ENCODE measurements around the gene CPM. TPM values are rescaled to one million over a fixed set of nuclear protein-coding genes. Genes with fewer than 3 reads are reported as not detected.
A peak's percentile ranks its signal among the peaks of the same experiment; 100 is the strongest.

CPM gene
- polyA plus RNA-seq, 3 donors, result 8.4 to 32.4 (median 26.2) TPM

DNA sequence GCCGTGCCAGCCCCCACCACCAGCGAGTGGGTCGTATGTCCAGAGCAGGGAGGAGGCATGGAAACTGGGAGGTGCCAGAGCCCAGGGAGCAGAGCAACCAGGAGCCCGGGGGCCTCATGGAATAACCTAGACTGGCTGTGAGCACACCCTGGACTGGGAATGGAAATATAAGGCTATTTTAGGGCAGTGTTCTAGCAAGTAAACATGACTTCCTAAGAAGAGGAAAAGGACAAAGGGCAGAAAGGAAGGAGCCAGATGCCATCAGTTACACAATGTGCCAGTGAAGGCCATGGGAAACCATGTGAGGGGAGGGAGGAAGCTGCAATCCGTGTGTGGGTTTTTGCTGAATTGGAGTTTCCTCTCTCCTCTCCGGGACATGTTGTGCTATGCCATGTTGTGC, 18.7 kb upstream of the CPM start:
- Histone ChIP-seq H3K9me3 (replicated peaks in 1 of 2; ENCODE audit: control insufficient read depth in 1 of 2, insufficient read depth in 1 of 2, low read length in 2 of 2) (no peaks in the 10 kb centered on the region), H3K9ac (ENCODE audit: insufficient read depth, low read length, poor library complexity, severe bottlenecking) (no peak overlapping the region), H3K4me2 (replicated peaks; ENCODE audit: extremely low read depth, low read length, poor library complexity, severe bottlenecking) (peak overlapping the region; percentile 19), H3K79me2 (ENCODE audit: insufficient read depth, low read length) (peaks cover 4% of the 10 kb centered on the region), H3K36me3 (replicated peaks in 1 of 2; ENCODE audit: control insufficient read depth in 1 of 2, insufficient read depth in 2 of 2, low read length in 2 of 2) (no peaks in the 10 kb centered on the region), H3K4me3 (replicated peaks in 1 of 3; ENCODE audit: low read depth in 2 of 3, low read length in 3 of 3) (peak overlapping the region in 1 of 3 experiments; percentile 3), H3K27me3 (ENCODE audit: control insufficient read depth in 2 of 2, insufficient read depth in 2 of 2, low read length in 2 of 2) (no peaks in the 10 kb centered on the region), H4K20me1 (ENCODE audit: insufficient read depth, low read length) (no peaks in the 10 kb centered on the region), H2AFZ (ENCODE audit: insufficient read depth, low read depth, low read length, poor library complexity, severe bottlenecking) (peak overlapping the region; percentile 19), H3K4me1 (ENCODE audit: control insufficient read depth in 1 of 2, insufficient read depth in 2 of 2, low read length in 2 of 2) (peaks cover 21% of the 10 kb centered on the region in 2 donors), H3K27ac (ENCODE audit: low read depth in 1 of 2, low read length in 2 of 2) (peak overlapping the region; percentile 34 to 40)
- peaks cover 0 to 4% (median 0%) of the 10 kb centered on the region in 7 donors for H3K9me3 Mint-ChIP-seq
- H3K4me3 Mint-ChIP-seq, result peak overlapping the region in 1 of 2 donors; percentile 70
- H3K4me1 Mint-ChIP-seq, result peaks cover 32% of the 10 kb centered on the region
- WGBS (ENCODE audit: insufficient coverage), result 58% methylated on average over 5 of the region's 6 CpGs
- peak; percentile 51 to 74 (median 63) for DNase-seq
- H3K36me3 Mint-ChIP-seq, result peaks cover 6% of the 10 kb centered on the region in 2 donors
- intact Hi-C loops (cut with micrococcal nuclease), result no loop called here
- H3K27ac Mint-ChIP-seq, result peak overlapping the region in 5 of 7 donors; percentile 50 to 83 (median 74)
- TF ChIP-seq, protein P1, sequence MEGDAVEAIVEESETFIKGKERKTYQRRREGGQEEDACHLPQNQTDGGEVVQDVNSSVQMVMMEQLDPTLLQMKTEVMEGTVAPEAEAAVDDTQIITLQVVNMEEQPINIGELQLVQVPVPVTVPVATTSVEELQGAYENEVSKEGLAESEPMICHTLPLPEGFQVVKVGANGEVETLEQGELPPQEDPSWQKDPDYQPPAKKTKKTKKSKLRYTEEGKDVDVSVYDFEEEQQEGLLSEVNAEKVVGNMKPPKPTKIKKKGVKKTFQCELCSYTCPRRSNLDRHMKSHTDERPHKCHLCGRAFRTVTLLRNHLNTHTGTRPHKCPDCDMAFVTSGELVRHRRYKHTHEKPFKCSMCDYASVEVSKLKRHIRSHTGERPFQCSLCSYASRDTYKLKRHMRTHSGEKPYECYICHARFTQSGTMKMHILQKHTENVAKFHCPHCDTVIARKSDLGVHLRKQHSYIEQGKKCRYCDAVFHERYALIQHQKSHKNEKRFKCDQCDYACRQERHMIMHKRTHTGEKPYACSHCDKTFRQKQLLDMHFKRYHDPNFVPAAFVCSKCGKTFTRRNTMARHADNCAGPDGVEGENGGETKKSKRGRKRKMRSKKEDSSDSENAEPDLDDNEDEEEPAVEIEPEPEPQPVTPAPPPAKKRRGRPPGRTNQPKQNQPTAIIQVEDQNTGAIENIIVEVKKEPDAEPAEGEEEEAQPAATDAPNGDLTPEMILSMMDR (IDR thresholded peaks at IDR 0.05), result no peak
- peaks cover 0 to 2% (median 0%) of the 10 kb centered on the region in 3 donors for H3K27me3 Mint-ChIP-seq (ENCODE audit: low read depth in 3 of 3)

DNA sequence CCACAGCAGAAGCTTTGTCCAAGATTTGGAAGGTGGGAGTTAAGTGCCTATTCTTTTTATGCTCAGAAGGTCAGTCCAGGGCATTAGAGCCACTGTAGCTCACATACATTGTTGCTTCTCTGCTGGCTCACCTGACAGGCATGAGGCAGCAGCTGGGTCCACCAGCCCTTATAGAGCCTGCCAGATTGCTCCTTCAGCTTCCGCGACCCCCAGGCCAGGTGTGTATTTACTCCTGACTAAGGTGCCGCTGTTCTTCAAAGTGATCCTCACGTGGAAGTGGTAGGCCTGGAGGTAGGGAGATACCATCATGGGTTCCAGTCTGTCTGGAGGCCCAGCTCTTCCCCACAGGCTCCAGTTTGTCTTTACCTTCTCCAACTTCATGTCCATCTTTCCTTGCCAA, 17.5 kb upstream of the CPM start:
- H3K9ac ChIP-seq (ENCODE audit: insufficient read depth, low read length, poor library complexity, severe bottlenecking), result no peak overlapping the region
- no peak for DNase-seq
- H3K27ac ChIP-seq (ENCODE audit: low read depth in 1 of 2, low read length in 2 of 2), result no peak overlapping the region
- TF ChIP-seq, protein P1 (IDR thresholded peaks at IDR 0.05), result no peak
- intact Hi-C loops (cut with micrococcal nuclease), result no loop called here
- WGBS (ENCODE audit: insufficient coverage), result 90% methylated on average over 2 of the region's 4 CpGs
- no peak overlapping the region for H2AFZ ChIP-seq (ENCODE audit: insufficient read depth, low read depth, low read length, poor library complexity, severe bottlenecking)
- peaks cover 4% of the 10 kb centered on the region for H3K79me2 ChIP-seq (ENCODE audit: insufficient read depth, low read length)
- H4K20me1 ChIP-seq (ENCODE audit: insufficient read depth, low read length), result no peaks in the 10 kb centered on the region
- H3K36me3 ChIP-seq (replicated peaks in 1 of 2; ENCODE audit: control insufficient read depth in 1 of 2, insufficient read depth in 2 of 2, low read length in 2 of 2), result no peaks in the 10 kb centered on the region
- Mint-ChIP-seq H3K4me1 (peaks cover 32% of the 10 kb centered on the region), H3K36me3 (peaks cover 4 to 6% of the 10 kb centered on the region in 2 donors), H3K9me3 (peaks cover 0 to under 1% (median 0%) of the 10 kb centered on the region in 7 donors), H3K27me3 (ENCODE audit: low read depth in 3 of 3) (peaks cover 0 to 2% (median 0%) of the 10 kb centered on the region in 3 donors), H3K27ac (no peak overlapping the region), H3K4me3 (no peak overlapping the region)
- H3K27me3 ChIP-seq (ENCODE audit: control insufficient read depth in 2 of 2, insufficient read depth in 2 of 2, low read length in 2 of 2), result no peaks in the 10 kb centered on the region
- H3K4me2 ChIP-seq (replicated peaks; ENCODE audit: extremely low read depth, low read length, poor library complexity, severe bottlenecking), result no peak overlapping the region
- peaks cover 21% of the 10 kb centered on the region in 2 donors for H3K4me1 ChIP-seq (ENCODE audit: control insufficient read depth in 1 of 2, insufficient read depth in 2 of 2, low read length in 2 of 2)
- no peaks in the 10 kb centered on the region for H3K9me3 ChIP-seq (replicated peaks in 1 of 2; ENCODE audit: control insufficient read depth in 1 of 2, insufficient read depth in 1 of 2, low read length in 2 of 2)
- no peak overlapping the region for H3K4me3 ChIP-seq (replicated peaks in 1 of 3; ENCODE audit: low read depth in 2 of 3, low read length in 3 of 3)
